Transverse colon (tissue), 3 donors: ENCODE data around the gene CLIC2.
"Not testable (repeated sequence)": the region's sequence is repeated elsewhere in the genome, so short reads cannot be mapped to it uniquely, and the experiment has no call there.

Experiments
- EP300 ChIP-seq: sonication (generic); formaldehyde crosslinking; IDR thresholded peaks from one replicate; pipeline ENCODE4 v1.6.1; 2017; ENCODE audit warnings: antibody characterized with exemption, low read depth
- POLR2A ChIP-seq: fragments of 450-650 bp; IDR thresholded peaks from one replicate; pipeline ENCODE4 v1.6.1; 2016; ENCODE audit warnings: antibody characterized with exemption, mild to moderate bottlenecking, moderate library complexity
- TF ChIP-seq, protein P1 (sequence below), 5 experiments: fragments of 200-600 bp in 3 of 5; fragments of 450-650 bp in 2 of 5; sonication (generic) in 3 of 5; IDR thresholded peaks; 1 replicate in 2 of 5; 2 replicates in 3 of 5; pipeline ENCODE4 v1.5.1; 2016 to 2017; ENCODE audit warnings: antibody characterized with exemption in 5 of 5, inconsistent platforms in 3 of 5, mild to moderate bottlenecking in 2 of 5, moderate library complexity in 1 of 5

DNA sequence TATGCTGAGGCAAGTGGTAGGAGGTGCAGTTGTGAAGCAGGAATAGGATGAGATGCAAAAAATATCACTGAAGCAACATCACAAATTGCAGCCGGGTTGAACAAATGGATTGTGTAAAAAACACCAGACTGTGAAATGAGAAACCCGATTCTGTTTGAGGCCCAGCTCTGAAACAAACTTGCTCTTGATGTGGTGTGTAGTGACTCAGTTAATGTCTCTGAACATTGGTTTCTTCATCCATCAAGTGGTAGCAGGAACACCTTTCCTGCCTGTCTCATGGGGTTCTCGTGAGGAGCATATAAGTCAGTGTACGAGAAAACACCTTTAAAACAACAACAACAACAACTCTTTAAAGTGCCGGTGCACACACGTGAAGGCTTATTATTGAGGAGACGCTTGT is 29.3 kb upstream of the CLIC2 start:
- TF ChIP-seq, protein P1, sequence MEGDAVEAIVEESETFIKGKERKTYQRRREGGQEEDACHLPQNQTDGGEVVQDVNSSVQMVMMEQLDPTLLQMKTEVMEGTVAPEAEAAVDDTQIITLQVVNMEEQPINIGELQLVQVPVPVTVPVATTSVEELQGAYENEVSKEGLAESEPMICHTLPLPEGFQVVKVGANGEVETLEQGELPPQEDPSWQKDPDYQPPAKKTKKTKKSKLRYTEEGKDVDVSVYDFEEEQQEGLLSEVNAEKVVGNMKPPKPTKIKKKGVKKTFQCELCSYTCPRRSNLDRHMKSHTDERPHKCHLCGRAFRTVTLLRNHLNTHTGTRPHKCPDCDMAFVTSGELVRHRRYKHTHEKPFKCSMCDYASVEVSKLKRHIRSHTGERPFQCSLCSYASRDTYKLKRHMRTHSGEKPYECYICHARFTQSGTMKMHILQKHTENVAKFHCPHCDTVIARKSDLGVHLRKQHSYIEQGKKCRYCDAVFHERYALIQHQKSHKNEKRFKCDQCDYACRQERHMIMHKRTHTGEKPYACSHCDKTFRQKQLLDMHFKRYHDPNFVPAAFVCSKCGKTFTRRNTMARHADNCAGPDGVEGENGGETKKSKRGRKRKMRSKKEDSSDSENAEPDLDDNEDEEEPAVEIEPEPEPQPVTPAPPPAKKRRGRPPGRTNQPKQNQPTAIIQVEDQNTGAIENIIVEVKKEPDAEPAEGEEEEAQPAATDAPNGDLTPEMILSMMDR (IDR thresholded peaks at IDR 0.05): not testable (repeated sequence)
- not testable (repeated sequence) for TF ChIP-seq POLR2A, EP300
